Gastrocnemius medialis (tissue), 4 donors: ENCODE measurements around the gene TBC1D28. TPM values are rescaled to one million over a fixed set of nuclear protein-coding genes. Genes with fewer than 3 reads are reported as not detected.
"Not testable (repeated sequence)": the region's sequence is repeated elsewhere in the genome, so short reads cannot be mapped to it uniquely, and the experiment has no call there.

ENCODE experiments used
- ATAC-seq, 2 donors: fragments of 150-250 bp; one replicate each; pipeline ENCODE4 v1.9.1; 2016
- DNase-seq, 2 donors: peaks; one replicate each; pipeline ENCODE4 v3.0.0-alpha.2; 2019
- H3K27ac ChIP-seq, 4 donors: fragments of 200-600 bp; sonication (generic); 1 replicate in 1 of 4; 2 replicates in 3 of 4; pipeline ENCODE4 v1.5.1; 2016 to 2018; ENCODE audit warnings: mild to moderate bottlenecking in 2 of 4, moderate library complexity in 1 of 4
- H3K27me3 ChIP-seq, 3 donors: fragments of 200-600 bp; sonication (generic) in 2 of 3; 1 replicate in 1 of 3; 2 replicates in 2 of 3; pipeline versions ENCODE4 v1.5.1 to v1.6.0; 2016 to 2019; ENCODE audit warnings: mild to moderate bottlenecking in 1 of 3, moderate library complexity in 1 of 3
- H3K36me3 ChIP-seq, 2 donors: fragments of 200-600 bp; sonication (generic) in 1 of 2; one replicate each; pipeline ENCODE4 v1.5.1; 2017 to 2018
- H3K4me1 ChIP-seq, 2 donors: fragments of 200-600 bp; sonication (generic) in 1 of 2; one replicate each; pipeline ENCODE4 v1.5.1; 2016 to 2017; ENCODE audit warnings: mild to moderate bottlenecking in 2 of 2
- H3K4me3 ChIP-seq, 4 donors: fragments of 200-600 bp; sonication (generic) in 3 of 4; 1 replicate in 1 of 4; 2 replicates in 3 of 4; pipeline ENCODE4 v1.5.1; 2016 to 2019; ENCODE audit warnings: mild to moderate bottlenecking in 2 of 4
- H3K9me3 ChIP-seq, 3 donors: fragments of 200-600 bp; sonication (generic) in 2 of 3; 1 replicate in 1 of 3; 2 replicates in 2 of 3; pipeline ENCODE4 v1.5.1; 2016 to 2019
- CTCF ChIP-seq, 5 experiments: fragments of 450-650 bp in 3 of 5; fragments of 200-600 bp in 2 of 5; sonication (generic) in 2 of 5; IDR thresholded peaks in 4 of 5; conservative IDR thresholded peaks in 1 of 5; 1 replicate in 4 of 5; 2 replicates in 1 of 5; pipeline ENCODE4 v1.5.1; 2016 to 2019; ENCODE audit warnings: antibody characterized with exemption in 5 of 5, mild to moderate bottlenecking in 3 of 5, moderate library complexity in 3 of 5
- POLR2A ChIP-seq, 2 donors: fragments of 450-650 bp; IDR thresholded peaks; one replicate each; pipeline ENCODE4 v1.6.1; 2017; ENCODE audit warnings: antibody characterized with exemption in 2 of 2, mild to moderate bottlenecking in 2 of 2, moderate library complexity in 2 of 2
- in situ Hi-C, 4 donors: fragments of 200-750 bp; cut with MboI; loops; one replicate each; pipeline versions ENCODE4 v1.15.0 to v1.8.0; 2017; ENCODE audit warnings: low sequenced_read_pairs in 4 of 4
- intact Hi-C: fragments of 100-400 bp; cut with DNase I; formaldehyde crosslinking; loops from one replicate; pipeline ENCODE4 v1.15.1; 2023; ENCODE audit warnings: low total_unique reads
- total RNA-seq, 4 donors: library from RNA; depleted of rRNA; stranded (reverse); fragments of >200 nt; gene quantifications; one replicate each; pipeline versions ENCODE4 v1.1.0 to v1.2.3, GENCODE V29; 2016

TBC1D28 gene
- total RNA-seq, 4 donors from 2014 or later: not detected

GRCh38 chr17:18643124-18643523, 1.1 kb downstream of the TBC1D28 start:
- H3K9me3 ChIP-seq, ATAC-seq, in situ Hi-C loops, H3K27me3 ChIP-seq, H3K4me1 ChIP-seq, DNase-seq, H3K27ac ChIP-seq, H3K36me3 ChIP-seq, intact Hi-C loops, H3K4me3 ChIP-seq: not testable (repeated sequence)

GRCh38 chr17:18638357-18638756, 5.8 kb downstream of the TBC1D28 start:
- in situ Hi-C loops, H3K4me1 ChIP-seq, ATAC-seq, H3K9me3 ChIP-seq, intact Hi-C loops, DNase-seq, H3K27ac ChIP-seq, H3K36me3 ChIP-seq, H3K4me3 ChIP-seq: not testable (repeated sequence)
- H3K27me3 ChIP-seq: peaks cover 11 to 16% (median 15%) of the 10 kb centered on the region in 3 donors

GRCh38 chr17:18636237-18636636, 8.0 kb downstream of the TBC1D28 start:
- H3K4me1 ChIP-seq, in situ Hi-C loops, H3K27ac ChIP-seq, DNase-seq, intact Hi-C loops, H3K36me3 ChIP-seq, H3K4me3 ChIP-seq, H3K9me3 ChIP-seq, ATAC-seq: not testable (repeated sequence)
- peaks cover 11 to 24% (median 16%) of the 10 kb centered on the region in 3 donors for H3K27me3 ChIP-seq

- DNase-seq, H3K36me3 ChIP-seq, ATAC-seq, H3K4me3 ChIP-seq, H3K27ac ChIP-seq, H3K9me3 ChIP-seq, intact Hi-C loops, in situ Hi-C loops, H3K4me1 ChIP-seq: not testable (repeated sequence)
- H3K27me3 ChIP-seq: peaks cover 11 to 24% (median 16%) of the 10 kb centered on the region in 3 donors
These were observed 8.4 kb downstream of the TBC1D28 start for GRCh38 chr17:18635773-18636172.

- H3K27ac ChIP-seq, ATAC-seq, H3K4me1 ChIP-seq, H3K9me3 ChIP-seq, in situ Hi-C loops, H3K36me3 ChIP-seq, intact Hi-C loops, DNase-seq: not testable (repeated sequence)
- Histone ChIP-seq H3K27me3 (peaks cover 11 to 24% (median 16%) of the 10 kb centered on the region in 3 donors), H3K4me3 (peak overlapping the region; percentile 2 to 41 (median 24))
These were observed 9.5 kb downstream of the TBC1D28 start for GRCh38 chr17:18634550-18635263.

- in situ Hi-C loops: no loop called here
- ATAC-seq: no peak
- intact Hi-C loops: no loop called here
- Histone ChIP-seq H3K9me3 (no peaks in the 10 kb centered on the region), H3K27me3 (no peaks in the 10 kb centered on the region), H3K36me3 (no peaks in the 10 kb centered on the region), H3K4me1 (peaks cover 0 to 3% of the 10 kb centered on the region in 2 donors), H3K27ac (no peak overlapping the region), H3K4me3 (peak overlapping the region in 2 of 4 donors; percentile 56 to 60)
- DNase-seq: no peak
- TF ChIP-seq POLR2A (IDR thresholded peaks at IDR 0.05): no peak
- TF ChIP-seq CTCF (IDR thresholded peaks at IDR 0.05 in 4 of 5, conservative IDR thresholded peaks at IDR 0.05 in 1 of 5): no peak
These were observed 17.9 kb downstream of the TBC1D28 start for GRCh38 chr17:18626152-18626870.

- H3K27me3 ChIP-seq, intact Hi-C loops, H3K9me3 ChIP-seq, H3K36me3 ChIP-seq, in situ Hi-C loops, H3K4me1 ChIP-seq: not testable (repeated sequence)
- Histone ChIP-seq H3K27ac (peak overlapping the region; percentile 58 to 85 (median 73)), H3K4me3 (peak overlapping the region; percentile 34 to 60 (median 56))
- TF ChIP-seq POLR2A (IDR thresholded peaks at IDR 0.05) (peak; percentile 42 to 47), CTCF (IDR thresholded peaks at IDR 0.05 in 4 of 5, conservative IDR thresholded peaks at IDR 0.05 in 1 of 5) (peak; percentile 89 to 98 (median 96))
- peak; percentile 85 to 93 for DNase-seq
- ATAC-seq: peak; percentile 94 to 99
These were observed 18.6 kb downstream of the TBC1D28 start for GRCh38 chr17:18625509-18626104.

- H3K36me3 ChIP-seq, H3K27me3 ChIP-seq, DNase-seq, in situ Hi-C loops, H3K4me1 ChIP-seq, intact Hi-C loops, H3K9me3 ChIP-seq: not testable (repeated sequence)
- Histone ChIP-seq H3K27ac (peak overlapping the region; percentile 58 to 85 (median 73)), H3K4me3 (peak overlapping the region; percentile 34 to 60 (median 56))
- ATAC-seq: peak; percentile 61 to 83
These were observed 19.2 kb downstream of the TBC1D28 start for GRCh38 chr17:18624862-18625501.

- H3K9me3 ChIP-seq, intact Hi-C loops, H3K27me3 ChIP-seq, H3K27ac ChIP-seq, H3K4me3 ChIP-seq, DNase-seq, H3K4me1 ChIP-seq, H3K36me3 ChIP-seq, ATAC-seq, in situ Hi-C loops: not testable (repeated sequence)
These were observed 26.6 kb downstream of the TBC1D28 start for GRCh38 chr17:18617613-18618012.
